Large intestine (tissue), 1 donor: Measurements from ENCODE around the gene C18orf32. TPM values are rescaled to one million over a fixed set of nuclear protein-coding genes. Genes with fewer than 3 reads are reported as not detected.

ENCODE experiments used
- polyA plus RNA-seq: library from polyadenylated mRNA; unstranded; fragments of 120-200 nt; gene quantifications from one replicate; pipeline ENCODE4 v1.2.1, GENCODE V29; 2013

C18orf32 gene
- polyA plus RNA-seq, 1 donor: 48.8 TPM

Other genes with a start within 250 kb of the C18orf32 start
- gene DYM, start 26.6 kb downstream of the C18orf32 start, polyA plus RNA-seq: 41.5 TPM
- gene RPL17, start 5.2 kb upstream of the C18orf32 start, polyA plus RNA-seq: 2,886 TPM
- 32.9 TPM for gene LIPG, start 74.8 kb upstream of the C18orf32 start, polyA plus RNA-seq